Endothelial cell (in vitro differentiated cells): ENCODE measurements around the gene LRP10. TPM values are rescaled to one million over a fixed set of nuclear protein-coding genes. Genes with fewer than 3 reads are reported as not detected.

Source experiments
- DNase-seq: peaks from one replicate; pipeline ENCODE4 v3.0.0; 2021; ENCODE audit warnings: low spot score
- H3K27ac Mint-ChIP-seq: one replicate; pipeline ENCODE4 v1.8.0; 2021; ENCODE audit warnings: mixed read lengths, inconsistent platforms; ENCODE audit not compliant: unreplicated experiment
- H3K27me3 Mint-ChIP-seq: one replicate; pipeline ENCODE4 v1.8.0; 2021; ENCODE audit warnings: mild to moderate bottlenecking, moderate library complexity, mixed read lengths, inconsistent platforms; ENCODE audit not compliant: unreplicated experiment
- H3K36me3 Mint-ChIP-seq: one replicate; pipeline ENCODE4 v1.8.0; 2021; ENCODE audit warnings: mild to moderate bottlenecking, low read depth, mixed read lengths, inconsistent platforms; ENCODE audit not compliant: unreplicated experiment
- H3K4me1 Mint-ChIP-seq: one replicate; pipeline ENCODE4 v1.8.0; 2021; ENCODE audit warnings: mild to moderate bottlenecking, mixed read lengths, inconsistent platforms; ENCODE audit not compliant: unreplicated experiment
- H3K4me3 Mint-ChIP-seq: one replicate; pipeline ENCODE4 v1.8.0; 2021; ENCODE audit warnings: mild to moderate bottlenecking, mixed read lengths, inconsistent platforms; ENCODE audit not compliant: unreplicated experiment
- H3K9me3 Mint-ChIP-seq: one replicate; pipeline ENCODE4 v1.8.0; 2021; ENCODE audit warnings: mixed read lengths, inconsistent platforms; ENCODE audit not compliant: unreplicated experiment
- total RNA-seq: library from RNA; stranded (reverse); fragmentation: NEBNext Ultra II Directional; extraction: Animal tissue kit (Norgen Biotek cat#: 25700); gene quantifications from one replicate; pipeline ENCODE4 v1.2.1, GENCODE V29; 2021; ENCODE audit not compliant: unreplicated experiment
- TF ChIP-seq, protein P1 (sequence below): fragments of 200-600 bp; sonication (generic); IDR thresholded peaks from one replicate; pipeline ENCODE4 v1.5.0; 2021; ENCODE audit warnings: antibody characterized with exemption; ENCODE audit not compliant: unreplicated experiment

LRP10 gene
- total RNA-seq, 1 donor from 2014 or later, result 105 TPM

DNA sequence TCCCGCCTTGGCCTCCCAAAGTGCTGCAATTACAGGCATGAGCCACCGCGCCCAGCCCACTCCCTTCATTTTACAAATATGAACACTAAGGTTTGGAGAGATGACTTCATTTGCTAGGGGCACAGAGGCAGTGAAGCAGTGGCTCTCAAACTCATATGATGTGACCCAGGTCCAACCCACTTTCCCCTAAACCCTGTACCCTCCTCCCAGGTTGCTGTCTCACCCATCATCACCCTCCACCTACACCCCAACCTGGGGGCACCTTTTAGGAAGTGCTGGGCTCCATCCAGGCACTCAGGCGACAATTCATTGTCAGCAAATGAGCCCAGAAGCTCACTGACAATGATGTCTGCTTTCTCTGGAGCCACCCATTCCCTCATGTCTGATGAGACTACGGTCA is 52.2 kb downstream of the LRP10 start:
- no peaks in the 10 kb centered on the region for H3K9me3 Mint-ChIP-seq
- H3K27ac Mint-ChIP-seq, result no peak overlapping the region
- no peak overlapping the region for H3K4me3 Mint-ChIP-seq
- TF ChIP-seq, protein P1, sequence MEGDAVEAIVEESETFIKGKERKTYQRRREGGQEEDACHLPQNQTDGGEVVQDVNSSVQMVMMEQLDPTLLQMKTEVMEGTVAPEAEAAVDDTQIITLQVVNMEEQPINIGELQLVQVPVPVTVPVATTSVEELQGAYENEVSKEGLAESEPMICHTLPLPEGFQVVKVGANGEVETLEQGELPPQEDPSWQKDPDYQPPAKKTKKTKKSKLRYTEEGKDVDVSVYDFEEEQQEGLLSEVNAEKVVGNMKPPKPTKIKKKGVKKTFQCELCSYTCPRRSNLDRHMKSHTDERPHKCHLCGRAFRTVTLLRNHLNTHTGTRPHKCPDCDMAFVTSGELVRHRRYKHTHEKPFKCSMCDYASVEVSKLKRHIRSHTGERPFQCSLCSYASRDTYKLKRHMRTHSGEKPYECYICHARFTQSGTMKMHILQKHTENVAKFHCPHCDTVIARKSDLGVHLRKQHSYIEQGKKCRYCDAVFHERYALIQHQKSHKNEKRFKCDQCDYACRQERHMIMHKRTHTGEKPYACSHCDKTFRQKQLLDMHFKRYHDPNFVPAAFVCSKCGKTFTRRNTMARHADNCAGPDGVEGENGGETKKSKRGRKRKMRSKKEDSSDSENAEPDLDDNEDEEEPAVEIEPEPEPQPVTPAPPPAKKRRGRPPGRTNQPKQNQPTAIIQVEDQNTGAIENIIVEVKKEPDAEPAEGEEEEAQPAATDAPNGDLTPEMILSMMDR, result no peak
- H3K27me3 Mint-ChIP-seq, result peaks cover 7% of the 10 kb centered on the region
- H3K36me3 Mint-ChIP-seq, result peaks cover 27% of the 10 kb centered on the region
- H3K4me1 Mint-ChIP-seq, result peaks cover 16% of the 10 kb centered on the region
- no peak for DNase-seq

DNA sequence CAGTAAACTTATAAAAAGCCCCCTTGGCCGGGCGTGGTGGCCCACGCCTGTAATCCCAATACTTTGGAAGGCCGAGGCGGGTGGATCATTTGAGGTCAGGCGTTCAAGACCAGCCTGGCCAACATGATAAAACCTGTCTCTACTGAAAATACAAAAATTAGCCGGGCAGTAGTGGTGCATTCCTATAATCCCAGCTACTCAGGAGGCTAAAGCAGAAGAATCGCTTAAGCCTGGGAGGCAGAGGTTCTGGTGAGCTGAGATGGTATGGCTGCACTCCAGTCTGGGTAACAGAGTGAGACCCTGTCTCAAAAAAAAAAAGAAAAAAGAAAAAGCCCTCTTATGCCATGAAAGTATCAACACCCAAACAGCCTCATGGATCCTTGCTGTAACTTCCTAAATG is 54.0 kb downstream of the LRP10 start:
- Mint-ChIP-seq H3K4me1 (peaks cover 10% of the 10 kb centered on the region), H3K27ac (no peak overlapping the region), H3K27me3 (no peaks in the 10 kb centered on the region), H3K9me3 (no peaks in the 10 kb centered on the region), H3K4me3 (no peak overlapping the region), H3K36me3 (peaks cover 27% of the 10 kb centered on the region)
- DNase-seq, result no peak
- TF ChIP-seq, protein P1, result no peak

DNA sequence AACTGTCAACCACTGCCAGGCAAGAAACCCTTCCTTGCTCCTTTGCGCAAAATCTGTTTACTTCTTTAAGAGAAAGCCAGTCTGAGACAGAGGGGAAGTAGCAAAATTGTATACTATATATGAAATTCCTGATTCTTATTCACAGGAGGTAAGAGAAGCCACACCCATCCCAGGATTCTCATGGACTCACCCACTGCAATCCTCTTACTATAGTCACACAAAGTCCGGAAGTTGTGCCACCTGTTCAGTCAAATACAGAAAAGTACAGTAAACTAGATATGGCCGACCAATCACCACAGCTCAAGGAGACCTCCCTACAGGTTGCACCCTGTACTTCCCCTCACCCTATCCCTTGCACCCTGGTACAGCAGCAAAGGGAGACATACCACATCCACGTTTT is 54.8 kb downstream of the LRP10 start:
- Mint-ChIP-seq H3K36me3 (peaks cover 24% of the 10 kb centered on the region), H3K9me3 (no peaks in the 10 kb centered on the region), H3K4me1 (peaks cover 10% of the 10 kb centered on the region), H3K27ac (no peak overlapping the region), H3K4me3 (peak overlapping the region; percentile 78), H3K27me3 (no peaks in the 10 kb centered on the region)
- no peak for DNase-seq
- TF ChIP-seq, protein P1, result no peak

DNA sequence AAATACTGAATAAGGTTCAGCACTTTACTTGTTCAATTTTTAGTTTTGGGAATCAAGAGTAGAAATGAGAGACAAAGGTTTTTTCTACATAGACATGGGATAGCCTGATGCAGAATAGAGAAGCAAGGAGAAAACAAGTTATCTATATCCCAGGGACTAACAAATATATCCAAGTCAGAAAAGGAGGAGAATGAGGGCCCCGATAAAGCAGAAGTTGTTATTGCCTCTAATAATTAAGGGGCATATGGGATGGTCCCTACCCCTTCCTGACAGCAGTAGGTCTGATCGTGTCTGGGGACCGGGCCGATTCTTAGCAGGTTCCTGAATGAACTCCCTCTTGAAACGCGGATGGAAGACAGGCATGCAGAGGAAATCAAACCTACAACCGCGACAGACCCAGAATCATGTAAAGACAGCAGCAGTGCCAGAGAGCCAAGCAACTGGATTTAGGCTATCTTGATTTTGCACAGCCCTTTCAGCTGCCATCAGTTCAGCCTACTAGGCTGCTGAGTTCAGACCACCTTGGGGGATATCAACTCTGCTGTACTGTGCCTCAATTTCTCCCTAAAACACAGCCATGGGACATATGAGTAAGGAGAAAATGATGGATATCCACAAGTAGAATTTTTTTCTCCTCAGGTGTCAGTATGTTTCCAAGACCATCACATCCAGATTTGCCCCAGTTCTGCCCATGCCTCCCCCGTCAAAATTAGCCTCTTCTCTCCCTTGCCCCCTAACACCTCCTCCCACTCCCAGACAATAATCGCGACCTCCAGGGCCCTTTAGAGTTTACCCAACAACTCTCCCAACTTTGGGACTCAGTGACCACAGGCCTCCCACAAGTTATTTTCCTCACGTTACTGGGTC is 56.9 kb downstream of the LRP10 start:
- no peak for DNase-seq
- Mint-ChIP-seq H3K4me1 (peaks cover 10% of the 10 kb centered on the region), H3K9me3 (no peaks in the 10 kb centered on the region), H3K27ac (no peak overlapping the region), H3K36me3 (peaks cover 14% of the 10 kb centered on the region), H3K4me3 (no peak overlapping the region), H3K27me3 (no peaks in the 10 kb centered on the region)
- TF ChIP-seq, protein P1, result no peak
